Ectodermal cell (in vitro differentiated cells): ENCODE data around the gene FAM171A2.
"Not testable (repeated sequence)": the region's sequence is repeated elsewhere in the genome, so short reads cannot be mapped to it uniquely, and the experiment has no call there.

Experiments used
- H3K27ac ChIP-seq: 2 replicates; pipeline ENCODE4 v1.7.0; 2013; ENCODE audit warnings: mild to moderate bottlenecking, low read depth, low read length; ENCODE audit not compliant: insufficient read depth, poor library complexity, severe bottlenecking
- H3K27me3 ChIP-seq: 2 replicates; pipeline ENCODE4 v1.7.0; 2013; ENCODE audit warnings: mild to moderate bottlenecking, low read length; ENCODE audit not compliant: insufficient read depth, control insufficient read depth, poor library complexity, severe bottlenecking
- H3K36me3 ChIP-seq: one replicate; pipeline ENCODE4 v1.7.0; 2013; ENCODE audit warnings: low read length; ENCODE audit not compliant: control insufficient read depth, insufficient read depth
- H3K4me1 ChIP-seq: one replicate; pipeline ENCODE4 v1.7.0; 2013; ENCODE audit warnings: low read length; ENCODE audit not compliant: control insufficient read depth, insufficient read depth
- H3K4me3 ChIP-seq: 2 replicates; pipeline ENCODE4 v1.7.0; 2013; ENCODE audit warnings: low read depth, low read length, control low read depth; ENCODE audit not compliant: insufficient read depth
- H3K9me3 ChIP-seq: 2 replicates; pipeline ENCODE4 v1.7.0; 2013; ENCODE audit warnings: mild to moderate bottlenecking, low read length, moderate library complexity; ENCODE audit not compliant: control insufficient read depth
- WGBS, 2 experiments: methylation state at CpG; one replicate each; pipeline ENCODE4 v1.1.7; 2013; ENCODE audit warnings: missing lambda C conversion rate in 2 of 2; 5-methylcytosine and 5-hydroxymethylcytosine counted together

FAM171A2 gene

GRCh38 chr17:44330263-44330662, 33.4 kb downstream of the FAM171A2 start:
- peaks cover 13% of the 10 kb centered on the region for H3K27me3 ChIP-seq
- not testable (repeated sequence) for H3K4me3 ChIP-seq, H3K9me3 ChIP-seq, H3K4me1 ChIP-seq, H3K27ac ChIP-seq, H3K36me3 ChIP-seq
- 91 to 94% methylated on average over 5 of the region's 5 CpGs for WGBS, 2 experiments

- H3K27me3 ChIP-seq, result peaks cover 18% of the 10 kb centered on the region
- not testable (repeated sequence) for H3K27ac ChIP-seq, H3K4me1 ChIP-seq, H3K4me3 ChIP-seq, H3K9me3 ChIP-seq, H3K36me3 ChIP-seq
- 88 to 92% methylated on average over 5 of the region's 7 CpGs for WGBS, 2 experiments
Measured at GRCh38 chr17:44329516-44329915, 34.1 kb downstream of the FAM171A2 start.

GRCh38 chr17:44327715-44328449, 35.8 kb downstream of the FAM171A2 start:
- H3K36me3 ChIP-seq, result no peaks in the 10 kb centered on the region
- H3K4me3 ChIP-seq, result no peak overlapping the region
- peaks cover 18% of the 10 kb centered on the region for H3K27me3 ChIP-seq
- H3K9me3 ChIP-seq, result no peaks in the 10 kb centered on the region
- WGBS, 2 experiments, result 88 to 89% methylated on average over 7 of the region's 7 CpGs
- H3K4me1 ChIP-seq, result peaks cover 2% of the 10 kb centered on the region
- H3K27ac ChIP-seq, result no peak overlapping the region

DNA sequence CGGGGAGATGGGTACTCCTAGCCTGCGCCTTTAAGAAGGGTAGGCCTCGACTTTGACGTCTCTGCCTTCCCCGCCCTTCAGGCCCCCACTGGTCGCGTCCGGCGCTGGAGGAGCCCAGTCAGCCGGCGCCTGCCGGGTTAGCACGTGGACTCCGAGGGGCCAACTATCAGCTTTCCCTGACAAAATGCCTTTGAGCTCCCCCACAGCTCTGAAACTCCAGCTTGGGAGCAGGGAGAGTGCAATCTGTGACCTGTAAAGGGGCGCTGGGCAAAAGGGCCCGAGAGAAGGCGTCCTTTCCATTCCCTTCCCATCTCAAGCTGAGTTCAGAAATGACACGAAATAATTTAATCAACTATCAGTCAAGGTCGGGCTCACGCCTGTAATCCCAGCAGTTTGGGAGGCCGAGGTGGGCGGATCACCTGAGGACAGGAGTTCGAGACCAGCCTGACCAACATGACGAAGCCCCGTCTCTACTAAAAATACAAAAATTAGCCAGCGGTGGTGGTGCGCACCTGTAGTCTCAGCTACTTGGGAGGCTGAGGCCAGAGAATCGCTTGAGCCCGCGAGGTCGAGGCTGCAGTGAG, 36.7 kb downstream of the FAM171A2 start:
- H3K36me3 ChIP-seq, result no peaks in the 10 kb centered on the region
- no peaks in the 10 kb centered on the region for H3K9me3 ChIP-seq
- H3K4me3 ChIP-seq, result no peak overlapping the region
- no peak overlapping the region for H3K27ac ChIP-seq
- H3K4me1 ChIP-seq, result peaks cover 2% of the 10 kb centered on the region
- 38 to 39% methylated on average over 31 of the region's 31 CpGs for WGBS, 2 experiments
- peaks cover 18% of the 10 kb centered on the region for H3K27me3 ChIP-seq

DNA sequence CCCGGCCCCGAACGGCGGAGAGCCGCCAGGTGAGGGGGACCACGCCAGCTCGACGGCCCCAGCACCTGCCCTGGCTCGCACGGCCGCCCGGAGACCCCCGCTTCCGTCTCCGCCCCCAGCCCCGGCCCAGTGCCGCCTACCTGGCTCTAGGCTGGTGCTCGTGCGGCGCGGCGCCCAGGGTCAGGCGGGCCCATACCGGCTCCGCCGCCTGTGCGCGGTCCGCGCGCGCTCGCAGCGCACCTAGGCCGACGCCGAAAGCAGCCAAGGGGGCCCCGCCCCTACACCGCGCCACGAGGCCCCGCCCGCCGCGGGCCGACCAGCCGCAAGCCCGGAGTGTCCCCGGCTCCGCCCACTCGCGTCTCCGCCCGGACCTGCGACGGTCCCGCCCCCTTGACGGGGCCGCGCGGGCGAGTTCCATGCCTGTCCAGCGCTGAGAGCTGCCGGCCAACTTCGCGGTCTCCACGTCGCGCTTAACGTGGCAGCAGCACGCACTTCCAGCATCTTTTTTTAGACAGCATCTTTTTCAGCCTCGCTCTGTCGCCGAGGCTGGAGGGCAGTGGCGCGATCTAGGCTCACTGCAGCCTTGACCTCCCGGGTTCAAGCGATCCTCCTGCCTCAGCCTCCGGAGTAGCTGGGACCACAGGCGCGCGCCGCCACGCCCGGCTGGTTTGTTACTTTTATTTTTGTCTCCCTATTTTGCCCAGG, 38.9 kb downstream of the FAM171A2 start, which contains the start of gene SLC25A39:
TSS of gene SLC25A39 (minus strand) at position 253 of the 705 bp plus-strand sequence. CDS start 1,261 bp downstream, outside the sequence.
- H3K27ac ChIP-seq, result no peak within 1 kb of the TSS
- 0% methylated on average over 85 of the region's 85 CpGs for WGBS, 2 experiments
- H3K4me1 ChIP-seq, result peaks cover 2% of the 10 kb centered on the region
- H3K27me3 ChIP-seq, result peaks cover 18% of the 10 kb centered on the region
- peaks cover 17% of the 10 kb centered on the region for H3K36me3 ChIP-seq
- H3K4me3 ChIP-seq, result peak within 1 kb of the TSS; percentile 85
- no peaks in the 10 kb centered on the region for H3K9me3 ChIP-seq

GRCh38 chr17:44324092-44324570, 39.5 kb downstream of the FAM171A2 start:
- Histone ChIP-seq H3K36me3 (peaks cover 22% of the 10 kb centered on the region), H3K4me1 (peaks cover 2% of the 10 kb centered on the region), H3K9me3 (no peaks in the 10 kb centered on the region), H3K27me3 (peaks cover 18% of the 10 kb centered on the region), H3K27ac (no peak overlapping the region), H3K4me3 (peak overlapping the region; percentile 85)
- WGBS, 2 experiments, result 3% methylated on average over 38 of the region's 38 CpGs

DNA sequence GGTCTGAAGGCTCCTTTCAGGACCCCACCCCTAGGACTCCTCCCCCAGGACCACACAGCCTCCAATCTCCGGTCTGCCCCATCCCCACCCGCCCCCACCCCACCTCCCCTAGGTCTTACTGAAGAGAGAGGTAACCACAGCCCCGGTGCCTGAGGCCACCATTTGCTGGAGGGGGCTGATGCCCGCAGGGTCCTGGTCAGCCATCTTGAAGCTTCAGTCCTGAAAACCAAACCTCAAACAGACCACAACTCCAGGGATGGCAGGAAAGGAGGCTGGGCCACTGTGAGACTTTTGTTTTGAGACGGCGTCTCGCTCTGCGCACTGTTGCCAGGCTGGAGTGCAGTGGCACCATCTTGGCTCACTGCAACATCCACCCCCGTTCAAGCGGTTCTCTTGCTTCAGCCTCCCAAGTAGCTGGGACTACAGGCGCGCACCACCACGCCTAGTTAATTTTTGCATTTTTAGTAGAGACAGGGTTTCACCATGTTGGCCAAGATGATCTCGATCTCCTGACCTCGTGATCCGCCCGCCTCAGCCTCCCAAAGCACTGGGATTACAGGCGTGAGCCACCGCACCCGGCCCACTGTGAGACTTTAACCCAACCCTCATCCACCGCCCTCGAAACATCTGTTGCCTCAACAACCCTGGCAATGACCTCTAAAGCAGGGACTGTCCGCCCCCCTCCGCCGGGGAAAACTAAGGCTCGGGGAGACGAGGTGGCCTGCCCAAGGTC, 40.1 kb downstream of the FAM171A2 start:
- Histone ChIP-seq H3K36me3 (peaks cover 22% of the 10 kb centered on the region), H3K4me3 (peak overlapping the region; percentile 85), H3K27me3 (peaks cover 18% of the 10 kb centered on the region), H3K27ac (no peak overlapping the region), H3K9me3 (no peaks in the 10 kb centered on the region), H3K4me1 (peaks cover 2% of the 10 kb centered on the region)
- WGBS, 2 experiments, result 69 to 75% methylated on average over 25 of the region's 27 CpGs

- Histone ChIP-seq H3K4me1 (peaks cover 2% of the 10 kb centered on the region), H3K27me3 (peaks cover 22% of the 10 kb centered on the region), H3K27ac (no peak overlapping the region), H3K4me3 (no peak overlapping the region), H3K36me3 (peaks cover 22% of the 10 kb centered on the region), H3K9me3 (no peaks in the 10 kb centered on the region)
- 95 to 96% methylated on average over 11 of the region's 11 CpGs for WGBS, 2 experiments
Measured at GRCh38 chr17:44322236-44322895, 41.3 kb downstream of the FAM171A2 start.

GRCh38 chr17:44321246-44322120, 42.2 kb downstream of the FAM171A2 start:
- 90 to 94% methylated on average over 20 to 21 of the region's 21 CpGs for WGBS, 2 experiments
- H3K27ac ChIP-seq, result no peak overlapping the region
- peaks cover 22% of the 10 kb centered on the region for H3K36me3 ChIP-seq
- peaks cover 30% of the 10 kb centered on the region for H3K27me3 ChIP-seq
- H3K4me1 ChIP-seq, result peaks cover 4% of the 10 kb centered on the region
- H3K9me3 ChIP-seq, result no peaks in the 10 kb centered on the region
- no peak overlapping the region for H3K4me3 ChIP-seq
